ENCODE data around the gene ATG101. TPM values are rescaled to one million over a fixed set of nuclear protein-coding genes. Genes with fewer than 3 reads are reported as not detected.
"Not testable (repeated sequence)": the region's sequence is repeated elsewhere in the genome, so short reads cannot be mapped to it uniquely, and the experiment has no call there.

The ATG101 gene
- total and polyA plus RNA-seq, 3 experiments from 2014 or later = 25.5 to 56.2 (median 49.7) TPM

DNA sequence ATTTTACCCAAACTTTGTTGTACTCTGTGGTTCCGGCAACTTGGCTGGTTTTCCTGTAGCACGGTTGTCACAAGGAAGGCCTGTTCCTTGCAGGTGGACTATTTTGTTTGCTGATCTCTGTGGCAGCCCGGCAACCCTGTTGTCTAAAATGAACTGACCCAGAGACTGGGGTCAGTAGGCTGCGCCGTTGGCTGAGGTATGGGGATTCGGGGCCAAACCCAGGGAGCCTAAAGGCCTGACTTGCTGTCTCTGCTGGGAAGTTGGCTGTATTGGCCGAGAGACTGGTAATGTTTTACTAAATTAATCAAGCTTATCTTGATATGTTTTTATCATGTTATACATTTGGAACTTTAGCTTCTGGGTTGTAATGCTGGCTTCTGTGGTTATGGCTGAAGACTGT lies 23.6 kb downstream of the ATG101 start:
- Histone ChIP-seq H3K9me3 (ENCODE audit: low read length) (no peaks in the 10 kb centered on the region), H3K27me3 (ENCODE audit: insufficient read depth, low read length, poor library complexity, severe bottlenecking) (peaks cover 4% of the 10 kb centered on the region), H3K4me3 (ENCODE audit: low read length) (no peak overlapping the region), H3K36me3 (ENCODE audit: insufficient read depth, low read length) (no peaks in the 10 kb centered on the region), H3K4me1 (ENCODE audit: insufficient read depth, low read length) (no peaks in the 10 kb centered on the region), H3K27ac (ENCODE audit: low read depth, low read length) (no peak overlapping the region)
- H3K4me1 Mint-ChIP-seq = no peaks in the 10 kb centered on the region
- DNase-seq = no peak
- peak overlapping the region in 1 of 8 donors; percentile 47 for H3K27ac Mint-ChIP-seq
- no peak overlapping the region for H3K4me3 Mint-ChIP-seq
- ChIA-PET CTCF (no interaction called here), POLR2A (interaction anchor here (0.7 kb wide), 1 partner anchor 100 kb away, joined by 7 read pairs; no protein-coding TSS in a partner anchor)
- peaks cover 25 to 67% of the 10 kb centered on the region in 2 donors for H3K27me3 Mint-ChIP-seq
- H3K9me3 Mint-ChIP-seq = no peaks in the 10 kb centered on the region
- no peaks in the 10 kb centered on the region for H3K36me3 Mint-ChIP-seq

DNA sequence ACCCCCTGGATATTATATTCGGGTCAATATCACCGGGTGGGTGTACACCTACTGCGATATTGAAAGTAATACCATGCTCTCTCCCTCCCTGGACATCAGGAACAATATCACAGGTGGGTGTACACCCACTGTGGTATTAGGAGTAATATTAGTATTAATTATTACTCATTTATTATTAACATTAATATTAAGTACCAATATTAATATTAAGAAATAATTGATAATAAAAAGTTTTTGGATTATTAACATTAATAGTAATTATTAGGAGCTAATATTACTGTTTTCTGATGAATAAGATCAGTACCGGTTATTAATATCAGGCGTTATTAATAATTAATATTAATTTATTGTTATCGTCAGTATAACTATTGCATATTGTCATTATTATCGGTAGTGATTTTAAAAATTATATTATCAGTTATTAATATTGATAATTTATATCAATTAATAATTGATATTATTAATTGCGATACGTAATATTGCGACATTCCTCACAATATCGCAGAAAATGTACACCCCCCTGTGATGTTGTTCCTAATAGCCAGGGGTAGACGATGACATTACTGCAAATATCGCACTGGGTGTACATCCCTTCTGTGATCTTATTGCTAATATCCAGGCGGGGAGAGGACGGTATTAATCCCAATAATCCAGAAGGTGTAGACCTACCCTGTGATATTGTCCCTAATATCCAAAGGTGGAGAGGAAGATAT lies 26.7 kb downstream of the ATG101 start:
- no peak overlapping the region for H3K4me3 Mint-ChIP-seq
- no peaks in the 10 kb centered on the region for H3K4me1 Mint-ChIP-seq
- ChIA-PET CTCF (no interaction called here), POLR2A (no interaction called here)
- no peak overlapping the region for H3K27ac Mint-ChIP-seq
- H3K4me3 ChIP-seq (ENCODE audit: low read length) = no peak overlapping the region
- no peaks in the 10 kb centered on the region for H3K9me3 ChIP-seq (ENCODE audit: low read length)
- H3K27ac ChIP-seq (ENCODE audit: low read depth, low read length) = no peak overlapping the region
- H3K36me3 ChIP-seq (ENCODE audit: insufficient read depth, low read length) = no peaks in the 10 kb centered on the region
- peaks cover 4% of the 10 kb centered on the region for H3K27me3 ChIP-seq (ENCODE audit: insufficient read depth, low read length, poor library complexity, severe bottlenecking)
- H3K9me3 Mint-ChIP-seq = no peaks in the 10 kb centered on the region
- DNase-seq = no peak
- H3K27me3 Mint-ChIP-seq = peaks cover 32 to 60% of the 10 kb centered on the region in 2 donors
- no peaks in the 10 kb centered on the region for H3K4me1 ChIP-seq (ENCODE audit: insufficient read depth, low read length)
- no peaks in the 10 kb centered on the region for H3K36me3 Mint-ChIP-seq

GRCh38 chr12:52097045-52097666 lies 27.4 kb downstream of the ATG101 start:
- no peaks in the 10 kb centered on the region for H3K36me3 ChIP-seq (ENCODE audit: insufficient read depth, low read length)
- H3K4me3 ChIP-seq (ENCODE audit: low read length) = no peak overlapping the region
- POLR2A ChIA-PET = no interaction called here
- Mint-ChIP-seq H3K27me3 (peaks cover 30 to 60% of the 10 kb centered on the region in 2 donors), H3K27ac (no peak overlapping the region), H3K4me3 (no peak overlapping the region), H3K36me3 (no peaks in the 10 kb centered on the region), H3K4me1 (no peaks in the 10 kb centered on the region), H3K9me3 (no peaks in the 10 kb centered on the region)
- no peaks in the 10 kb centered on the region for H3K9me3 ChIP-seq (ENCODE audit: low read length)
- H3K27ac ChIP-seq (ENCODE audit: low read depth, low read length) = no peak overlapping the region
- CTCF ChIA-PET = no interaction called here
- H3K4me1 ChIP-seq (ENCODE audit: insufficient read depth, low read length) = no peaks in the 10 kb centered on the region
- peaks cover 4% of the 10 kb centered on the region for H3K27me3 ChIP-seq (ENCODE audit: insufficient read depth, low read length, poor library complexity, severe bottlenecking)
- no peak for DNase-seq

GRCh38 chr12:52104431-52105089 lies 34.8 kb downstream of the ATG101 start:
- H3K9me3 ChIP-seq (ENCODE audit: low read length); POLR2A ChIA-PET; H3K4me1 ChIP-seq (ENCODE audit: insufficient read depth, low read length); H3K36me3 ChIP-seq (ENCODE audit: insufficient read depth, low read length); CTCF ChIA-PET; H3K4me1 Mint-ChIP-seq; H3K27me3 ChIP-seq (ENCODE audit: insufficient read depth, low read length, poor library complexity, severe bottlenecking); H3K4me3 ChIP-seq (ENCODE audit: low read length); H3K27ac ChIP-seq (ENCODE audit: low read depth, low read length); H3K4me3 Mint-ChIP-seq; H3K9me3 Mint-ChIP-seq; H3K27ac Mint-ChIP-seq; H3K36me3 Mint-ChIP-seq: not testable (repeated sequence)
- peaks cover 39 to 70% of the 10 kb centered on the region in 2 donors for H3K27me3 Mint-ChIP-seq
- peak in 1 of 5 donors; percentile 26 for DNase-seq

- peaks cover 6 to 18% (median 8%) of the 10 kb centered on the region in 3 donors for H3K4me1 Mint-ChIP-seq
- H3K36me3 ChIP-seq (ENCODE audit: insufficient read depth, low read length); H3K27me3 ChIP-seq (ENCODE audit: insufficient read depth, low read length, poor library complexity, severe bottlenecking); H3K9me3 Mint-ChIP-seq; POLR2A ChIA-PET; H3K36me3 Mint-ChIP-seq; H3K4me1 ChIP-seq (ENCODE audit: insufficient read depth, low read length); H3K4me3 Mint-ChIP-seq; H3K9me3 ChIP-seq (ENCODE audit: low read length); H3K27ac ChIP-seq (ENCODE audit: low read depth, low read length); H3K4me3 ChIP-seq (ENCODE audit: low read length): not testable (repeated sequence)
- CTCF ChIA-PET = interaction anchor here (0.8 to 1.4 kb wide), 4 partner anchors 8 to 91 kb away, joined by 3 to 4 read pairs (median 4); no protein-coding TSS in a partner anchor
- peak in 4 of 5 donors; percentile 24 to 70 (median 32) for DNase-seq
- H3K27ac Mint-ChIP-seq = peak overlapping the region in 2 of 8 donors; percentile 23 to 46
- H3K27me3 Mint-ChIP-seq = peaks cover 6 to 30% of the 10 kb centered on the region in 2 donors
Observed at GRCh38 chr12:52116222-52117125, 46.7 kb downstream of the ATG101 start.

- H3K4me1 Mint-ChIP-seq = peaks cover 8 to 22% (median 9%) of the 10 kb centered on the region in 3 donors
- CTCF ChIA-PET = interaction anchor here (0.8 to 1.4 kb wide), 3 partner anchors 33 to 97 kb away, joined by 3 read pairs; no protein-coding TSS in a partner anchor
- H3K36me3 ChIP-seq (ENCODE audit: insufficient read depth, low read length); DNase-seq; H3K4me3 Mint-ChIP-seq; H3K9me3 ChIP-seq (ENCODE audit: low read length); H3K27me3 ChIP-seq (ENCODE audit: insufficient read depth, low read length, poor library complexity, severe bottlenecking); H3K4me1 ChIP-seq (ENCODE audit: insufficient read depth, low read length); H3K36me3 Mint-ChIP-seq; H3K9me3 Mint-ChIP-seq; H3K4me3 ChIP-seq (ENCODE audit: low read length); H3K27ac ChIP-seq (ENCODE audit: low read depth, low read length); H3K27ac Mint-ChIP-seq; POLR2A ChIA-PET: not testable (repeated sequence)
- peaks cover 6 to 37% of the 10 kb centered on the region in 2 donors for H3K27me3 Mint-ChIP-seq
Observed at GRCh38 chr12:52117806-52118475, 48.2 kb downstream of the ATG101 start.

DNA sequence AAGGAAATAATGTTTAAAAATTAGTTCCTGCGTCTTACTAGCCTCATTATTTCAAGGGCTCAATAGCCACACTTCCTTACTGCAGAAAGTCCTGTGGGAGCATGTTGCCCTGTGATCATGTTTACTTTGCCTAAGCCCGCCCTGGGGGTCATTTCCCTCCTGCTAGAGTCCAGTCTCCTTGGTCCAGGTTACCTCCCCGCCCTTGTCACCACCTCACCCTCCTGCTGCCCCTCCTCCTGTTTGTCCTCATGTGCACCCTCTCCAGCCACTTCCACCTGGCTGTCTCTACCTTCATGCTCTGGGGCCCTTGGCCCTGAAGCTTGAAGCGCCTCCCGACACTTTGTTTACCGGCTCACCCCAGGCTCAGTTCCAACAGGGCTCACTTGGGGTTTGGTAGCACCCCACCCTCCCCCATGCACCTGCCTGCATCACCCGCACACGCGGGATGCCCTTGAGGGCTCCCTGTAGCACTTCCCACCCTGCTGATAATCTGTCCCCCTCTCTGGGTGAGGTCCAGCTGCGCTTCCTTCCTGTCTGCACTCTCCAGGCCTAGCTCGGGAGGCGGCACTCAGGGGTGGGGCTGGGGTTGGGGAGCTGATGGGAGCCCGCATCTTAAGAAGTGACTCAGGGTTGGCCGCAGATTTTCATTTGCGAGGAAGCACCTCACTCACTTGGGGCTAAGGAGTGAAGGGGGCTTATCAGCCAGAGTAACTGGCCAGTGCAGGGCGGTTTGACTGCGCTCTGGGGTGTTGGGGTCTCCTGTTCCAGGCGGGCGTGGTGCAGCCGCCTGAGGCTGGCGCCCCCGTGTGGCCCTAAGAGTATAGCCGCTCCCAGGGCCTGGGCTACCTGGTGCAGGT lies 49.8 kb downstream of the ATG101 start:
- CTCF ChIA-PET = interaction anchor here (1.3 to 1.8 kb wide), 5 partner anchors 34 to 97 kb away, joined by 3 to 9 read pairs (median 4); no protein-coding TSS in a partner anchor
- Histone ChIP-seq H3K27ac (ENCODE audit: low read depth, low read length) (no peak overlapping the region), H3K27me3 (ENCODE audit: insufficient read depth, low read length, poor library complexity, severe bottlenecking) (no peaks in the 10 kb centered on the region), H3K4me3 (ENCODE audit: low read length) (no peak overlapping the region), H3K36me3 (ENCODE audit: insufficient read depth, low read length) (no peaks in the 10 kb centered on the region), H3K9me3 (ENCODE audit: low read length) (no peaks in the 10 kb centered on the region), H3K4me1 (ENCODE audit: insufficient read depth, low read length) (no peaks in the 10 kb centered on the region)
- Mint-ChIP-seq H3K27ac (no peak overlapping the region), H3K4me1 (peaks cover 8 to 22% (median 9%) of the 10 kb centered on the region in 3 donors), H3K9me3 (no peaks in the 10 kb centered on the region), H3K4me3 (peak overlapping the region in 1 of 7 donors; percentile 25), H3K27me3 (peaks cover 12 to 46% of the 10 kb centered on the region in 2 donors), H3K36me3 (no peaks in the 10 kb centered on the region)
- DNase-seq = peak in 3 of 5 donors; percentile 20 to 38 (median 21)
- POLR2A ChIA-PET = no interaction called here
